DMS153 (cell line): ENCODE measurements around the gene MYCN.

Experiments used
- DNase-seq: peaks from one replicate; lab custom pipeline; 2025; lab: John Stamatoyannopoulos, UW

The MYCN gene

GRCh38 chr2:15931319-15931890 lies 8.9 kb upstream of the MYCN start:
- no peak for DNase-seq

- no peak for DNase-seq
Measured at GRCh38 chr2:15931950-15932349, 8.4 kb upstream of the MYCN start.

GRCh38 chr2:15932394-15933183 lies 7.8 kb upstream of the MYCN start:
- DNase-seq, result no peak

- DNase-seq, result no peak
Measured at GRCh38 chr2:15933184-15933845, 7.0 kb upstream of the MYCN start.

- DNase-seq, result no peak
Measured at GRCh38 chr2:15934291-15934945, 5.9 kb upstream of the MYCN start.

- DNase-seq, result no peak
Measured at GRCh38 chr2:15935189-15935588, 5.2 kb upstream of the MYCN start.

GRCh38 chr2:15935675-15936074 lies 4.7 kb upstream of the MYCN start:
- no peak for DNase-seq

- DNase-seq, result no peak
Measured at GRCh38 chr2:15936277-15937104, 3.9 kb upstream of the MYCN start.

GRCh38 chr2:15937105-15937881 lies 3.1 kb upstream of the MYCN start:
- no peak for DNase-seq

- no peak for DNase-seq
Measured at GRCh38 chr2:15937882-15938802, 2.2 kb upstream of the MYCN start.

GRCh38 chr2:15938803-15939555 lies 1.4 kb upstream of the MYCN start:
- no peak for DNase-seq

GRCh38 chr2:15939556-15939853 lies 845 bp upstream of the MYCN start:
- no peak for DNase-seq

- DNase-seq, result no peak
Measured at GRCh38 chr2:15940661-15941480, 521 bp downstream of the MYCN start.

- no peak for DNase-seq
Measured at GRCh38 chr2:15941481-15941850, 1.1 kb downstream of the MYCN start.

- DNase-seq, result no peak
Measured at GRCh38 chr2:15941871-15942710, 1.7 kb downstream of the MYCN start.

GRCh38 chr2:15942711-15943345 lies 2.5 kb downstream of the MYCN start:
- no peak for DNase-seq
